Measurements from ENCODE around the gene CPAMD8. TPM values are rescaled to one million over a fixed set of nuclear protein-coding genes. Genes with fewer than 3 reads are reported as not detected.
A peak's percentile ranks its signal among the peaks of the same experiment; 100 is the strongest.

CPAMD8 gene
- total RNA-seq, 6 experiments from 2014 or later: 0.11 to 0.20 (median 0.14) TPM; not detected in 1

DNA sequence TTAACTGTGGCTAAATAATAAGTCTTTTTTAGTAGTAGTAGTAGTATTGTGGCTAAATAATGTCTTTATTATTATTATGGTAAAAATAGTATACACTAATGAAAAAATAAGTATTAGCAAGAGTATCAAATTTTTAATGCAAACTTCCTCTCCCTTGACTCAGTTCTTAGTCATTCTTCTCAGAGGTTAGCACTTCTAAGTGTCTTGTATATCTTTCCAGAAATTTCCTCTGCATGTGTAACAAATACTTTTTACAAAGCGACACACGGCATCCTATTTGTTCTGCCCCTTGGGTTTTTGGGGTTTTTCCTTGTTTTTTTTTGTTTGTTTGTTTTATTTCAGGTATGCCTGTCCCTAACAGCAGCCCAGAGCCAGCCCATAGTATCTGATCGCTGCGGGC, 176.5 kb downstream of the CPAMD8 start:
- Mint-ChIP-seq H3K36me3 (ENCODE audit: low read depth) (peaks cover 47% of the 10 kb centered on the region), H3K9me3 (no peaks in the 10 kb centered on the region), H3K27me3 (ENCODE audit: insufficient read depth) (no peaks in the 10 kb centered on the region), H3K27ac (peak overlapping the region; percentile 91), H3K4me3 (peak overlapping the region; percentile 79), H3K4me1 (ENCODE audit: low read depth) (peaks cover 27% of the 10 kb centered on the region)
- DNase-seq: peak; percentile 69
- TF ChIP-seq, protein P1, sequence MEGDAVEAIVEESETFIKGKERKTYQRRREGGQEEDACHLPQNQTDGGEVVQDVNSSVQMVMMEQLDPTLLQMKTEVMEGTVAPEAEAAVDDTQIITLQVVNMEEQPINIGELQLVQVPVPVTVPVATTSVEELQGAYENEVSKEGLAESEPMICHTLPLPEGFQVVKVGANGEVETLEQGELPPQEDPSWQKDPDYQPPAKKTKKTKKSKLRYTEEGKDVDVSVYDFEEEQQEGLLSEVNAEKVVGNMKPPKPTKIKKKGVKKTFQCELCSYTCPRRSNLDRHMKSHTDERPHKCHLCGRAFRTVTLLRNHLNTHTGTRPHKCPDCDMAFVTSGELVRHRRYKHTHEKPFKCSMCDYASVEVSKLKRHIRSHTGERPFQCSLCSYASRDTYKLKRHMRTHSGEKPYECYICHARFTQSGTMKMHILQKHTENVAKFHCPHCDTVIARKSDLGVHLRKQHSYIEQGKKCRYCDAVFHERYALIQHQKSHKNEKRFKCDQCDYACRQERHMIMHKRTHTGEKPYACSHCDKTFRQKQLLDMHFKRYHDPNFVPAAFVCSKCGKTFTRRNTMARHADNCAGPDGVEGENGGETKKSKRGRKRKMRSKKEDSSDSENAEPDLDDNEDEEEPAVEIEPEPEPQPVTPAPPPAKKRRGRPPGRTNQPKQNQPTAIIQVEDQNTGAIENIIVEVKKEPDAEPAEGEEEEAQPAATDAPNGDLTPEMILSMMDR (IDR thresholded peaks at IDR 0.05): no peak

DNA sequence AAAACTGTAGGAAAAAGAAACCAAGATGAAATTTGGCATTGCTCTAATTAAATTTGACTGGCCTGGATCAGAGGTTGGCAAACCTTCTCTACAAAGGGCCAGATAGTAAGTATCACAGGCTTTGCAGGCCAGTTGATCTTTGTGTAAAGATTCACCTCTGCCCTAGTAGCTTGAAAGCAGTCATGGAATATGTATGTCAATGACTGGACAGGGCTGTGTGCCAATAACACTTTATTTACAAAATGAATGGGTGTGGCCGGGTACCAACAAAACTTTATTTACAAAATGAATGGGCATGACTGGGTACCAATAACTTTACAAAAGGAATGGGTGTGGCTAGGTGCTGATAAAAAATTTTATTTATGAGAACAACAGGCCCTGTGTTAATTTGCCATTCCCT, 177.4 kb downstream of the CPAMD8 start:
- no peaks in the 10 kb centered on the region for H3K9me3 Mint-ChIP-seq
- peaks cover 43% of the 10 kb centered on the region for H3K36me3 Mint-ChIP-seq (ENCODE audit: low read depth)
- H3K27ac Mint-ChIP-seq: peak overlapping the region; percentile 57
- H3K4me3 Mint-ChIP-seq: no peak overlapping the region
- peak; percentile 58 for DNase-seq
- TF ChIP-seq, protein P1 (IDR thresholded peaks at IDR 0.05): no peak
- peaks cover 27% of the 10 kb centered on the region for H3K4me1 Mint-ChIP-seq (ENCODE audit: low read depth)
- no peaks in the 10 kb centered on the region for H3K27me3 Mint-ChIP-seq (ENCODE audit: insufficient read depth)

DNA sequence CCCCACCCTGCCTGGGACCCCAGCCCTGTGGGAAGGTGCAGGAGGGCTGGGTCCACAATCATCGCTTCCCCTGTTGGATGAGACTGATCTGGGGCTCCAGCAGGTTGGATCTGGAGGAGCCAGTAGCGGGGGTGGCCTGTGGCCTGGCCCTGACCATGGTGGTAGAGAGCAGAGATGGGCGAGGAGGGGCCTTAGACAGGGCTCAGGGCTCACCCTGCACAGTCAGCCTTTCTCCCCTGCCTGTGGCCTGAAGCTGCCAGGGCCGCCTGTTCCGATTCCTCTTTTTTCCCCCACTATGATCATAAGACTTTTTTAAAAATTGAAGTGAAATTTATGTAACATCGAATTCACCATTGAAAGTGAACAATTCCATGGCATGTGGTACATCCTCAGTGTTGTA, 179.2 kb downstream of the CPAMD8 start:
- Mint-ChIP-seq H3K4me1 (ENCODE audit: low read depth) (peaks cover 27% of the 10 kb centered on the region), H3K9me3 (no peaks in the 10 kb centered on the region), H3K27ac (no peak overlapping the region), H3K27me3 (ENCODE audit: insufficient read depth) (no peaks in the 10 kb centered on the region; the same call in 1 of the 2 replicates), H3K4me3 (no peak overlapping the region), H3K36me3 (ENCODE audit: low read depth) (peaks cover 43% of the 10 kb centered on the region)
- TF ChIP-seq, protein P1 (IDR thresholded peaks at IDR 0.05): no peak
- no peak for DNase-seq

DNA sequence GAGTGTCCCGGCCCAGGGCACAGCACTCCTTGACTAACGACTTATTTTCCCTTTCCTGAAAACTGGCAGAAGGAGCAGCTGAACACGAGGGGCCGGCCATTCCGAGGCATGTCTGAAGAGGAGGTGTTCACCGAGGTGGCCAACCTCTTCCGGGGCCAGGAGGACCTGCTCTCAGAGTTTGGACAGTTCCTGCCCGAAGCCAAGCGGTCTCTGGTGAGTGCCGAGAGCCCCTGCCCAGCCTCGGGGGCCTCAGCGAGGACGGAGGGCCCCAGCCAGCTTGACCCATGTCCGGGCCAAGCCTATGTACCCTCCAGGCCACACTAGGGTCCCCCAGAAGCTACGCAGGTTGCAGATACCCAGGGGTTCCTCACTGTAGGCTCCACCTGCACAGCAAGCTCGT, 179.7 kb downstream of the CPAMD8 start:
- peaks cover 27% of the 10 kb centered on the region for H3K4me1 Mint-ChIP-seq (ENCODE audit: low read depth)
- H3K27me3 Mint-ChIP-seq (ENCODE audit: insufficient read depth): no peaks in the 10 kb centered on the region; the same call in 1 of the 2 replicates
- peaks cover 38% of the 10 kb centered on the region for H3K36me3 Mint-ChIP-seq (ENCODE audit: low read depth)
- H3K27ac Mint-ChIP-seq: no peak overlapping the region
- H3K4me3 Mint-ChIP-seq: no peak overlapping the region
- TF ChIP-seq, protein P1 (IDR thresholded peaks at IDR 0.05): no peak
- H3K9me3 Mint-ChIP-seq: no peaks in the 10 kb centered on the region
- DNase-seq: no peak

Other genes starting within 250 kb of the CPAMD8 start
- 10 to 100 TPM; 29.6 to 39.4 (median 35.2) TPM for gene SIN3B, start 197.4 kb downstream of the CPAMD8 start, total RNA-seq (2021; fragmentation: NEBNext Ultra II Directional; extraction: Animal tissue kit (Norgen Biotek cat#: 25700))
- gene F2RL3, start 137.8 kb downstream of the CPAMD8 start, total RNA-seq (2021; fragmentation: NEBNext Ultra II Directional; extraction: Animal tissue kit (Norgen Biotek cat#: 25700)): not detected
- gene HAUS8, start 48.6 kb upstream of the CPAMD8 start, total RNA-seq (2021; fragmentation: NEBNext Ultra II Directional; extraction: Animal tissue kit (Norgen Biotek cat#: 25700)): 10 to 100 TPM in 5 of 6 experiments, 1 to 10 TPM in 1; 7.6 to 13.2 (median 12.2) TPM
- gene MYO9B, start 49.0 kb upstream of the CPAMD8 start, total RNA-seq (2021; fragmentation: NEBNext Ultra II Directional; extraction: Animal tissue kit (Norgen Biotek cat#: 25700)): 10 to 100 TPM; 81.2 to 89.0 (median 83.4) TPM
- gene USE1, start 188.5 kb upstream of the CPAMD8 start, total RNA-seq (2021; fragmentation: NEBNext Ultra II Directional; extraction: Animal tissue kit (Norgen Biotek cat#: 25700)): 10 to 100 TPM; 23.5 to 29.3 (median 25.7) TPM
- gene OCEL1, start 199.4 kb upstream of the CPAMD8 start, total RNA-seq (2021; fragmentation: NEBNext Ultra II Directional; extraction: Animal tissue kit (Norgen Biotek cat#: 25700)): 10 to 100 TPM; 13.0 to 20.3 (median 17.4) TPM
- gene NR2F6, start 219.1 kb upstream of the CPAMD8 start, total RNA-seq (2021; fragmentation: NEBNext Ultra II Directional; extraction: Animal tissue kit (Norgen Biotek cat#: 25700)): 10 to 100 TPM; 46.1 to 61.9 (median 49.3) TPM
- not detected for gene USHBP1, start 237.9 kb upstream of the CPAMD8 start, total RNA-seq (2021; fragmentation: NEBNext Ultra II Directional; extraction: Animal tissue kit (Norgen Biotek cat#: 25700))
- gene BABAM1, start 240.6 kb upstream of the CPAMD8 start, total RNA-seq (2021; fragmentation: NEBNext Ultra II Directional; extraction: Animal tissue kit (Norgen Biotek cat#: 25700)): 100 to 1,000 TPM; 105 to 128 (median 120) TPM

All from HFFc6 (cell line).